ENCODE measurements around the gene LHX3. TPM values are rescaled to one million over a fixed set of nuclear protein-coding genes. Genes with fewer than 3 reads are reported as not detected.

LHX3 gene
- total and polyA plus RNA-seq, 2 of the 4 experiments (the other 2 are of a cell fraction), result not detected

DNA sequence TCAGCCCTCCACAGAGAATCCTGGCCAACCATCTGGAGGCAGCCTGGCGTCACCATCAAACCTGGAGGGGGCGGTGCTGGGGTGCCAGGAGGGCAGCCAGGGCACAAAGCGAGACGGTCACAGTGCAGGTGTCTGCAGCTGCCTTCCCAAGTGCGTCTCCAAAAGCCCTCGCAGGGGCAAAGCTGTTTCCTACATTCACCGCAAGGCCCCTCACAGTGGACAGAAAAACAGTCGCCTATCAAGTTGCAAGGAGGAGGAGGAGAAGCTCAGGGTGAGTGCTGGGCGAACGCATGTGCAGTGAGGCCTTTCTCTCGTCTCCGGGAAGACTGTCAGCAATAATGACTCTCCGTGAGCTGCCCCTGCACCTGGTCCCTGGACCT lies 18.0 kb upstream of the LHX3 start:
- CTCF ChIA-PET, result no interaction called here
- no peak for ATAC-seq (ENCODE audit: low read depth)
- H3K27ac ChIP-seq (ENCODE audit: insufficient read depth, low read length), result no peak overlapping the region

More for the DNA sequence above, 18.0 kb upstream of the LHX3 start:
- Histone ChIP-seq H2AFZ (replicated peaks; ENCODE audit: low read length, poor library complexity) (no peak overlapping the region), H3K9me1 (ENCODE audit: insufficient read depth, low read length) (peaks cover 8% of the 10 kb centered on the region; the same call in 1 of the 2 replicates), H3K79me1 (ENCODE audit: low read depth in 1 of 2, low read length in 2 of 2) (peaks cover 6 to 28% of the 10 kb centered on the region in 2 experiments; a peak in 3 of 4 replicates), H3K27me3 (ENCODE audit: control insufficient read depth, insufficient read depth, low read length) (no peaks in the 10 kb centered on the region), H3K9me3 (ENCODE audit: control insufficient read depth, insufficient read depth, low read length) (no peaks in the 10 kb centered on the region), H3K4me1 (ENCODE audit: control insufficient read depth, insufficient read depth, low read length) (peaks cover under 1% of the 10 kb centered on the region; the same call in 1 of the 2 replicates), H3K36me3 (ENCODE audit: control insufficient read depth, insufficient read depth, low read length) (peaks cover 14% of the 10 kb centered on the region), H2AK9ac (replicated peaks; ENCODE audit: low read depth, low read length, poor library complexity) (no peak overlapping the region), H3K4me3 (ENCODE audit: insufficient read depth, low read depth, low read length) (no peak overlapping the region), H2BK20ac (ENCODE audit: low read depth, low read length) (no peak overlapping the region), H4K20me1 (ENCODE audit: insufficient read depth, low read length) (peaks cover 50% of the 10 kb centered on the region), H4K5ac (ENCODE audit: low read depth, low read length) (no peak overlapping the region), H3K23ac (ENCODE audit: low read depth, low read length) (no peak overlapping the region), H3K18ac (ENCODE audit: low read depth, low read length) (no peak overlapping the region), H3K9ac (ENCODE audit: low read depth, low read length) (no peak overlapping the region), H4K8ac (ENCODE audit: low read depth in 2 of 2, low read length in 2 of 2) (no peak overlapping the region), H3K4me2 (ENCODE audit: low read depth, low read length) (no peak overlapping the region), H4K91ac (ENCODE audit: insufficient read depth, low read depth, low read length) (no peak overlapping the region), H2AK5ac (ENCODE audit: low read depth, low read length) (no peak overlapping the region), H3K56ac (ENCODE audit: extremely low read depth, insufficient read depth, low read length) (no peak overlapping the region), H2BK15ac (ENCODE audit: low read depth, low read length) (no peak overlapping the region), H2BK120ac (ENCODE audit: low read depth, low read length) (no peak overlapping the region), H3K4ac (ENCODE audit: low read depth, low read length) (no peak overlapping the region), H2BK5ac (ENCODE audit: low read depth, low read length, poor library complexity, severe bottlenecking) (no peak overlapping the region), H3K14ac (replicated peaks; ENCODE audit: low read depth, low read length) (no peak overlapping the region)
- POLR2A ChIA-PET (ENCODE audit: unreplicated experiment), result no interaction called here
- DNase-seq, result no peak
- intact Hi-C loops (cut with micrococcal nuclease), result no loop called here
- BruUV-seq (replicated peaks), result no TSS peak
- WGBS, 2 experiments (ENCODE audit: extremely low coverage in 2 of 2, insufficient read length in 1 of 2), result 92% methylated on average over 3 of the region's 13 CpGs; no CpG with 5 or more reads in 1 of the 2 experiments
- TF ChIP-seq RCOR1 (IDR thresholded peaks at IDR 0.05; ENCODE audit: insufficient replicate concordance, low read length), result no peak
- TF ChIP-seq RFX5 (IDR thresholded peaks at IDR 0.05; ENCODE audit: low read depth, low read length), result no peak
- no peak for TF ChIP-seq MXI1 (IDR thresholded peaks at IDR 0.05; ENCODE audit: borderline replicate concordance, low read depth, low read length)
- TF ChIP-seq MAZ (IDR thresholded peaks at IDR 0.05; ENCODE audit: borderline replicate concordance, low read depth, low read length), result no peak
- TF ChIP-seq, protein P1, sequence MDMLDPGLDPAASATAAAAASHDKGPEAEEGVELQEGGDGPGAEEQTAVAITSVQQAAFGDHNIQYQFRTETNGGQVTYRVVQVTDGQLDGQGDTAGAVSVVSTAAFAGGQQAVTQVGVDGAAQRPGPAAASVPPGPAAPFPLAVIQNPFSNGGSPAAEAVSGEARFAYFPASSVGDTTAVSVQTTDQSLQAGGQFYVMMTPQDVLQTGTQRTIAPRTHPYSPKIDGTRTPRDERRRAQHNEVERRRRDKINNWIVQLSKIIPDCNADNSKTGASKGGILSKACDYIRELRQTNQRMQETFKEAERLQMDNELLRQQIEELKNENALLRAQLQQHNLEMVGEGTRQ (IDR thresholded peaks at IDR 0.05; ENCODE audit: low read depth, low read length), result no peak
- dilution Hi-C loops (cut with HindIII; ENCODE audit: low sequenced_read_pairs, unreplicated experiment), result no loop called here
- in situ Hi-C loops (cut with MboI; ENCODE audit: low sequenced_read_pairs), result no loop called here

Data from IMR-90 (cell line).